Stimulated activated CD4-positive, alpha-beta T cell treated with anti-CD3 and anti-CD28 coated beads, TNF-alpha, amount 100 ng/mL, for 48 hours (primary cell): Measurements from ENCODE around the gene SLC7A10.
A peak's percentile ranks its signal among the peaks of the same experiment; 100 is the strongest.

Source experiments
- DNase-seq, 3 donors: peaks; one replicate each; pipeline ENCODE4 v3.0.0-alpha.2; 2020; ENCODE audit warnings: low read depth in 3 of 3

SLC7A10 gene

DNA sequence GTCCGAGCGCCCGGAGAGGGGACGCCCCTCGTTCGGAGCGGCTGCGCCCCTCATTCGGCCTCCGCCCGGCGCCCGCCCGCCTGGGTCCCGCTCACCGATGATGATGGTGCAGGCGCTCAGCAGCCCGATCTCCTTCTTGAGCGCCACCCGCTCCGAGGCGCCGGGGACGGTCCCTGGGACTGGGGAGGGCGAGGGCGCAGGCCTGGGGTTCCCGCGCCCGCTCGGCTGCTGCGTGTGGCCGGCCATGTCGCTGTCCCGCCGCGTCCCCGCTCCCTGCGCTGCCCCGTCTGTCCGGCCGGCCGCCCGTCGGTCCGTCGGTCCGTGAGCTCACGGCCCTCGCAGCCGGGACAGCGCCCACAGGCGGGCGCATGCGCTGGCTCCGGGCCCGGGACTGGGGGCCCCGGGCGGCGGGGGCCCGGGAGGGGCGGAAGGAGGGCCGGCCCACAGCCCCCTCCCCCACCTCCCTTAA is at the start of gene SLC7A10:
SLC7A10 (minus strand) TSS at position 393 of the 469 bp plus-strand sequence; CDS start at position 246, 147 bp downstream.
- no peak for DNase-seq

DNA sequence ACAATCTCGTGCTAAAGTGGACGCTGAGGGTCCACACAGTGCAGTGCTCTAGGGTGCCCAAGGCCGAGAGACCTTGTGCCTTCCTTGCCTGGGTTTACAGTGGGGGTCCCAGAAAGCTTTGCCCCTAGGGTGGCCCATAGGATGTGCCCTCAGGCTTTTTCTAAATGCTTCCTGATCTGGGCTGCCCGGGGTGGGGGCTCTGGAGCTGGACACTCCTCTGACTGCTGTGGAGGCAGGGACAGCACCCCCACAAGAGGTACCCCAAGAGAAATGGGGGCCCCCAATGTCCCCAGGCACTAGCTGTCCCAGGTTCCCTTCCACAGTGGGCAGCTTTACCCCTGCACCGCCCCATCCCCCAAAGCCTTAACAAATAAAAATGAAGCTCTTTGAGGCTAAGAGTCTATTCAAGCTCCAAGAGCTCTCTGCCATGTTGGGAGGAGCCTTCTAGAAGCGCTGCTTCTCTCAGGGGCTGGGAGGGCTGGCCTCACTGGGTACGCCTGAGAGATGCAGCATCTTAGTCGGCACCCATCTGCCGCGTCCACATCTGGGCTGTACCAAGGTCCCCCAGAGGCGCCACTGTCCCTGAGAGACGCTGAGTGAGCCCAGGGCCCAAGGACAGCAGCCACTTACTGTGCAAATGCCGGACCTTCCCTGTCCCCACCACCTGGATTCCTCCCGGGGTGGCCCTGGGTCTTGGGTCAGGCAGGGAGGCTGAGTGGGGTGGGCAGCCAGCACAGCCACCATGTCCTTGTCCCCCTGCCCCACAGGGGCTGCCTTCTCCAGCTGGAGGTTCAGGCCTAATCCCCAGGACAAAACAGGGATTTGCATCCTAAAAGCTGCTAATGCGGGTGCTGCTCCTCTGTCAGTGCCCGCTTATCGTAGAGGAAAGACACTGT is 49.3 kb upstream of the SLC7A10 start:
- no peak for DNase-seq

DNA sequence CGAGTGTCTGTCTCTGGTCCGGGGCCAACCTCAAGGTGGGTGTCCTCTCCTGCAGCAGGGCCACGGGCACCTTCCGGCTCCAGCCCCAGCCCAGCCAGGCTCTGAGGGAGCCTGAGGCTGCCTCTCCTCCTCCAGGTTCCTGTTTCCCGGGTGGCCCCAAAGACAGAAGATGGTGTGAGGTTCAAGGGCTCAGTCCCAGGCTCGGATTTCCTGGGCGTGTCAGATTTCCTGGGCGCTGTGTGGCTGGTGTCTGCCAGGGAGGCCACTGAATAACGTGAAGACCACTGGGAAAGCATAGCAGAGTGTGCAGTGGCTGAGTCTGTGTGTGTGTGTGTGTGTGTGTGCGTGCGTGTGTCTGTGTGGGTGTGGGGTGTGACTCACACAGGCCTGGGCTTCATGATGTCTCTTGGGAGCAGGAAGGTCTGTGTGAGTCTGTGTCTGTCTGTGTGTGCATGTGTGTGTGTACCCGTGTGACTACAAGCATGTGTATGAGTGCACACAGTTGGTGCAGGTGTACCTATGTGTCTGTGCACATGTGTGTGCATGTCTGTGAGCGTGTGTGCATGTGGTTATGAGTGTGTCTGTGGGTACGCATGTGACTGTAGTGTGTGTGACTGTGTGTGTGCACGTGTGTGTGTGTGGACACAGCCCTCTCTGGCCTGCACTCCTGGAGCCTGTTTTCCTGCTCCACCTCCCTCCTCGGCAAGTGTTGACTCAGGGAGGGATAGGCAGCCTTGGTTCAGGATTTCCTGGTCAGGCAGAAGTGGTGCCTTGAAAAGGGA is 48.4 kb upstream of the SLC7A10 start:
- peak in 2 of 3 donors; percentile 24 to 46 for DNase-seq

DNA sequence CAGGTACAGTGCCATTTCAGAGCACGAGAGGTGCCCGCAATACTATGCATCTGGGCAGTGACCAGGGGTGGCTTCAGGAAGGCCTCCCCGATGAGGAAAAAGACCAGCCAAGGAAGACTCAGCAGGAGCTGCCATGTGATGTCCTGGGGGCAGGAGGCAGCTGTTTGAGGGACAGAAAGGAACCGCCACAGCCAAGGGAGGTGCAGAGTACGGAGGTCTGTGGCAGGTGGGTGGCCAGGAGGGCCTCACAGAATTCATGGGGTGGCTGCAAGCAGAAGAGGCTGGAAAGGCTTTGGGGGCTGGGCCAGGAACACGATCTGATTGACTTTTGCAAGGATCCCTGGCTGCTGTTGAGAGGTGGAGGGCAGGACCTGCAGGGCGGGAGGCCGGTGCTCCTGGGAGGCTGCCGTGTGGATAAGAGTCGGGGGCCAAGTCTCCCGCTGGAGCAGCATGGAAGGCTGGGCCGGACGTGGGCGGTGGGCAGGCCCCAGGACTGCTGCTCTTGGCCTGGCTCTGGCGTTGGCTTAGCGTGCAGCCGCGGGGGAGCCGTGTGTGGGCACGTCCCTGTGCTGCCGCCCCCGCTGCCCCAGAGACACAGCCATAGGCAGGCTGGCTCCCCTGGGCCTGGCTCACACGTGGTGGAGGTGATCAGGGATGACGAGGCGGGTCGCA is 47.6 kb upstream of the SLC7A10 start:
- DNase-seq: no peak

DNA sequence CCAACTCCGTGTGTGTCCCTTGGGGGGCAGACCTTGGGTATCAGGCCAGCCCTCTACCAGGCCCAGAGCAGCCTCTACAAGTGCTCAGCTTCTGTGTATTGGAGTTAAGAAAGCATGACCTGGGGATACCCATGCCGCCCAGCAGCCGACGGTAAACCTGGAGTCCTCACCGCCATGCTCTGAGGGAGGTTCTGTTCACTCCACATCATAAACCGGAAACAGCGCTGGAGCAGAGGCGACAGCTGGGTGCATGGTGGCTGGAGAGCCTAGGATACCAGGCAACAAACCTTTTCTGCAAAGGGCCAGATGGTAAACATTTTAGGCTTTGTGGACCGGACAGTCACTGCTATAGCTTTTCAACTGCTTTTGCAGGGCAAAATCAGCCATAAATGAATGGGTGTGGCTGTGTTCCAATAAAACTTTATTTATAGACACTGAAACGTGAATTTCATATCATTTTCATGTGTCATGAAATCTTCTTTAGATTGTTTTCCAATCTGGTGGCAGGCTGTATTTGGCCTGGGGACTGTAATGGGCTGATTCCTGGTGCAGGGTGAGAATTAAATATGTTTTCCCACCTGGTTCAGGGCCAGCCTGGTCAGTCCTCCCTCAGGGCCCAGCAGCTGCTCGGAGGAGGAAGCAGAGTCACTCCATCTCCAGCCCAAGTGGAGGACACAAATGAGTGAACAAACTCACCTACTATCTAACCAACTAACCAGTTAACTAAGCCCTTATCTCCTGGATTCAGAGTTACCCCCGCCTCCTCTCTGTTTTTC is 45.8 kb upstream of the SLC7A10 start:
- no peak for DNase-seq

DNA sequence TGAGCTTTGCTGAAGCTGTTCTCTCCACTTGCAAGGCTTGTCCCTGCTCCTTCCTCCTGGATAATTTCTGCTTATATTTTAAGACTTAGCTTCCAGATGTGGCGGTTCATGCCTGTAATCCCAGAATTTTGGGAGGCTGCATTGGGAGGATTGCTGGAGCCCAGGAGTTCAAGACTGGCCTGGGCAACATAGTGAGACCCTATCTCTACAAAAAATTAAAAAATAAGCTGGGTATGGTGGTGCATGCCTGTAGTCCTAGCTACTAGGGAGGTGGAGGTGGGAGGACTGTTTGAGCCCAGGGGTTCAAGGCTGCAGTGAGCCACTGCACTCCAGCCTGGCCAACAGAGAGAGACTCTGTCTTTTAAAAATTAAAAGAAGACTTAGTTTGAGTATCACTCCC is 45.1 kb upstream of the SLC7A10 start:
- no peak for DNase-seq

DNA sequence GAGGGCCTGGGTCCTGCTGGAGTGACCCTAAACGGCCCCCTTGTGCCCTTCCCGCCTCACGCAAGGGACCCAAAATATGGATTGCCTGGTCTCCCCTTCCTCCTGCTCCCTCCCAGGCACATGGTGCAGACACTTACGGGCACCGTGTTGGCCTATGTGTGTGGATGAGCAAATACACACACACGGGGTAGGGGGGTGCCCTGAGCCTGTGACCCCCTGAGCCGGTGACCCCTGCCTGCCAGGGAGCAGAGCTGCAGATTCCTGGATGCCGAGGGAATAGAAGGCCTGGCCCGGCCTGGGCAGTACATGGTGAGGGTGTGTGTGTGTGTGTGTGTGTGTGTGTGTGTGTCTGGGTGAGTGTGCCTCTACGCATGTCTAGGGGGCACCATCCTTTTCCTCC is 43.4 kb upstream of the SLC7A10 start:
- no peak for DNase-seq

DNA sequence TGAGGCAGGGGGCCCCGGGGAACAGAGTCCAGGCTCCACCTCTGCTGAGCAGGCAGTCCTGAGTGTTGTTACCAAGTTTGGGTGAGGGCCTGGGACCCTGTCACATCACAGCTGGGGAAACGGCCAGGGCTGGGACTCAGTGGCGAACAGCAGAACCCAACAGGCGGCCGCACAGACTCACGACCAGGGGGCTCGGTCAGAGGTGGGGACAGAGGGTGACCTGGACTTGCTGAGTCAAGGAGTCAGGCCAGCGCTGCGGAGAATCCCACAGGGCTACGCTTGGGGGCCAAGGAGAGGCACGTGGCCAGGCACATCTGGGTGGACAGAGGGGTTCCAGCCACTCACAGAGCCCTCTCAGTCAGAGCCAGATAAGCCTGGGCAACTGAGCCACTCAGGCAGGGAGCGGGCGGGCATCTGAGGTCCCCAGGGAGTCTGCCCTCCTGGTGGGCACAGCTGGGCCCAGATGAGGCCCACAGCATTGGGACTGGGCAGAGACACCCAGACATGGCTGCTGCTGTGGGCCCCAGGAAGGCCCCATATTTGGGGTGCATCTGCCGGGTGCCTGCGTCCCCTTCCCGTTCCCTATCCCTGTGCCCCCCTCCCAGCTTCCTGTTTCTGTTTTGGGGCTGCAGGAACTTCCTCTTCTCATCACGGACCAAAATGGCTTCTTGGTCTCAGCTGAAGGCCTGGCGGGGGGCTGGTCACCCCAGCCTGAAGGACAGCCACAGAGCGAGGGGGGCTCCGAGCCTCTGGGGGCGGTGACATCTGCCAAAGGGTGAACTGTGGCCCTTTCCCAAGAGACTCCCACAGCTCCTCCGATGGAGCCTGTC is 42.7 kb upstream of the SLC7A10 start:
- no peak for DNase-seq

DNA sequence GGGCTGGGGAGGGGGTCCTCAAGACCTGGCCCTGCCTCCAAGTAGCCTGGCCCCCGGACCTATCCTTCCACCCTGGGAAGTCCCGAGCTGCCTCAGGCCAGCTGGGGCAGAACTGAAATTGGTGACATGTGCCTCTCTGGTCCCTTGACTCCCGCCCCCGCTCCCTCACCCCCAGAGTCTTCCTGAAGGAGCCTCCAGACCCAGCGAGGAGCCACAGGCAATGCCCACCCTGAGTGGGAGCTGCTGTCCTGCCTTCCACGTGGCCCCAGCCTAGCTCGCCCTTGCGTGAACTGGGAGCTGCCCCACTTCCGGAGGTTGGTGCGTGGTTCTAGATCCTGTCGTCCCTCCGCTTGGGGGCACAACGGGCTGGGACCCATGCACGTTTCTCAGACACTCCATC is 42.1 kb upstream of the SLC7A10 start:
- no peak for DNase-seq

DNA sequence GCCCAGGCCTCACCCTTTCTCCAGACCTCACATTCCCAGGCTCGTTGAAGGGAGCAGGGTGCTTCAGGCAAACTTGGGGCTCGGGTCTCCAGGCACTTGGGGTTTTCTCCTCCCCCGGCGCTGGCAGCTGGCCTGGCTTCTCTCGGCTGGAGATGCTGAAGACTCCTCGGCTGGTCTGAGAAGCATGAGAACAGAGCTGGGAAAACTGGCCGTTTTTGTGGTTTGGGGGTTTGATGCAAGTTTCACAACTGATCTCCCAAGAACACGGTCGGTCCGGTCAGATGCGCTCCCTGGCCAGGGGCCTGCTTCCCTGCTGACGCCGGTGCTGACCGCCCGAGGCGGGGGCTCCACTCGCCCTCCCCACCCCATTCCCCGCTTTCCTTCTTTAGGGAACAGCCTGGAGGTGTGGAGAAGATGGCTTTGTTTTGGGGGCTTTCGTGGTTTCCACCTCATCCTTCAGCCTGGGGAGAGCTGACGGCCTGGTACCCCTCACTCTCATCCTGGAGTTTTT is 41.4 kb upstream of the SLC7A10 start:
- DNase-seq: no peak

DNA sequence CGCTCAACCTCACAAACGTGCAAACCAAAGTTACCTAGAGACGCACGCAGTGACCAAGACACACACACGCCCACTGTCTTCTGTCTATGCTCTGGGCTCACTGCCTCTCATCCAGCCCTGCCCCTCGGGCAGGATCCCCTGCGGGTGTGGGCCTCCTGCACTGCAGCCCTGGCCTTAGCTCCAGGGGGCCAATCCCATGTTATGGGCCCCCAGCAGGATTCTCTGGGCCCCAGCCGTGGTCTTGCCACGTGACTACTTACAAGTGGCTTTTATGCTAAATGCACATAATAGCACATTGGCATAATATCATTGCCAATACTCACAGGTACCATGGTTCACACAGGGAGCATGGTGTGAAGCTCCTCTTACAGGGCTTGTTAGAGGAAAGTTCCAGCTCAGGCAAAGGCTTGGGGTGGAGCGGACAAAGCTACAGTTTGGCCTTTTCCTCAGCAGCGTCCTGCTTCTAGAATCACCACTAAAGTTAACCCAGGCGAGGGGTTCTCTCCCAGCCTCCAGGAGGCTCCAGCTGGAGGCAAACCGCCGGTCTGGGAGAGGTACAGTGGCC is 39.3 kb upstream of the SLC7A10 start:
- no peak for DNase-seq

DNA sequence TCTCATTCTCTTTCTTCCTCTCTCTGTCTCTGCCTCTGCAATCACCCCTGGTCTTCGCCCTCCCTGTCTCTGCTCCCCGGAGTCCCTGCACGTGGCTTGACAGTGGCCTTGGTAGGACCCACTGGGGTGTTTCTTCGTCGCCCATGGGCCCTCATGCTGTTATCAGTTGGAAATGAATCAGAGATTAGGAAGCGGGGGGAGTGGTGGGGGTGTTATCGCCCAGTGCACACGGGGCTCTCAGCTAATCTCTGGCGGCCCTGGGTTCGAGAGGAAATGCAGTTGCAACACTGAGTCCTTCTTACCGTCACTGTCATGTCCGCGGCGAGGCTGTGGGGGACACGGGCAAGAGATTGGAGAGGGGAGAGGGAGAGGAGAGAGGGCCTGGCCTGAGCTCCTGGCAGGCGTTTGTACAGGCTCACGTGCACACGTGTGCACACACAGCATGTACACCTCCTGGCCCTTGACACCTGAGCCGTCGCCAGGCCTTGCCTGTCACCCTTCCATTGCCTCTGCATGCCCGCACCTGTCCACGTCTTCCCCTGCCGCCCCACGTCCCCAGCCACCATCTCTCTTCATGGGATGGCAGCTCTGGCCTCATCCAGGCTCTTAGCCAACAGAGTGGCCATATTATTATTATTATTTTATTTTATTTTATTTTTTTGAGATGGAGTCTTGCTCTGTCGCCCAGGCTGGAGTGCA is 37.8 kb upstream of the SLC7A10 start:
- DNase-seq: no peak

DNA sequence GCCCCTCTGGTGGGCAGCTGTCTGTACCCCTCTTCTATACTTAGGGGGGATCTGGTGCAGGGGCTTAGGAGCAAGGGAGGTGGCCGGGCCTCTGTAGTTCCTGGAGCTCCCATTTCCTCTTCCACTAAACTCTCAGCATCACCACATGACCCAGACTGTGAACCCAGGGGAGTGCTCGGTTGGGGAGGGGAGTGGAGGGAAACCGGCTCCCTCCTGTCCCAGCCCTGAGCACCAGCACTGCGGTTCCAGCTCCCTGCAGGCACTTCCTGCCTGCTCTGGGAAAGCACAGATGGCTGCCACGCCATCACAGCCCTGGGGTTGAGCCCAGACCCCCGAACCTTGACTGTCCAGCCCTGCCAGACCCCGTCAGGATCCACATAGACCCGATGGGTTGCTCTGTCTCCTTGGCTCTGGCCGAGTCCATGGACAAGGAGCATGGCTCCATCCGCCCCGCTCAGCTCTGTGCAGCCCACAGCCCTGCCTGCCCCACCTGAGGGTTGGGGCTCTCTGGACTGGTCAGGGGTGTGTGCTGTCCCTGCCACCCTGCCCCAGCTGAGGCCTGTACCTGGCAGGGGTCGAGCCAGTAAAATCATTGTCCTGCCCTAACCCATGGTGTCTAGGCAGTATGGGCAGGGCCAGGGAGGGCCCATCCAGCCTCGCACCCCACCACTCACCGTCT is 36.0 kb upstream of the SLC7A10 start:
- DNase-seq: no peak

DNA sequence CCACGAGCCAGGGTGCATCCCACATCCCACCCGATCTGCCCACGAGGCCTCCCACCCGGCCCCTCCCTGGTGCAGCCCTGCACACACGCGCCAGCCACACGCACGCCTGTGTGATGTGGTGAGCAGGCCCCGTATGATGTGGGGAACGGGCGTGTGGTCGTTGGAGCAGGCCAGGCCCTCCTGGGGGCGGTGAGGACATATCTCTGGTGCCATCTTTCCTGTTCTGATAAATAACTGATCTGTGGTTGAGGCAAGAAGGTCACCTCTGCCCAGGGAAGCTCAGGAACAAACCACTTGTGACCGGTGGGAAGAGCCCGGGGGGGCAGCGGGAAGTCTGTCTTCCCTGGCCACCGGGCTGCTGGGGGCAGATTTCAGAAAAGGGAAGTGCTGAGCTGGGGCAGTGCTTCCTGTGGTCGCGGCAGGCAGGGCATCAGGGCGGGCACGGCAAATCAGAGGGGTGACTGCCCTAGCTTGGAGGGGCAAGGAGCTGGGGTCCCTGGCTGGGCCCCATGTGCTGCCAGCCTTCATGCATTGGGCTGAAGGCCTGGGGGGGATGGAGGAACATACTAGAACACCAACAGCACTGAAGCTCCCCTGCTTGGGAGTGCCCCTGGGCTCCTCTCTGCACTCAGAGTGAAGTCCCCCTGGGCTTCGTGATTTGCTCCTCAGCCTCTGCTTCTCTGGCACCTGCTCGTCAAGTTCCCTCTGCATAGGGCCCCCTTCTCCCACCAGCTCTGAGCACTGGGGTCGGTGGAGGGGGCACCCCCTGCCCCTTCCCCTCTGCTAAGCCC is 35.2 kb upstream of the SLC7A10 start:
- no peak for DNase-seq

DNA sequence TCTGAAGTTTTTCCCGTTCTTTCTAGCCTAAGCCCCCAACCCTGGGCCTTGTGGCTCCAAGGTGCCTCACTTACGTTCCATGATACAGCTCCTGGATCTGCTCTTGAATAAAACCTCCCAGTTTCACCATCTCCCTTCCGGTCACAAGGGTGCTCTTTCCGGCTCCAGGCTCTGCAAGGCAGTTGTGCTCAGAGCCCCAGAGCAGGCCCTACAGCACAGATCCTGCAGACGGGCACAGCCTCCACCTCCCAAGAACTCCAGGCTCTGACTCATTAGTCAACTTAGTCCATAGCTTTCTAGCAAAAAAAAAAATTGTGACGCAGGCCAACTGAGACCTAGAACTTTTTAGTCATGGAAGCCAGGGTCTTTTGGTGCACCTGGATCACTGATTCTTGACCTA is 33.9 kb upstream of the SLC7A10 start:
- no peak for DNase-seq

DNA sequence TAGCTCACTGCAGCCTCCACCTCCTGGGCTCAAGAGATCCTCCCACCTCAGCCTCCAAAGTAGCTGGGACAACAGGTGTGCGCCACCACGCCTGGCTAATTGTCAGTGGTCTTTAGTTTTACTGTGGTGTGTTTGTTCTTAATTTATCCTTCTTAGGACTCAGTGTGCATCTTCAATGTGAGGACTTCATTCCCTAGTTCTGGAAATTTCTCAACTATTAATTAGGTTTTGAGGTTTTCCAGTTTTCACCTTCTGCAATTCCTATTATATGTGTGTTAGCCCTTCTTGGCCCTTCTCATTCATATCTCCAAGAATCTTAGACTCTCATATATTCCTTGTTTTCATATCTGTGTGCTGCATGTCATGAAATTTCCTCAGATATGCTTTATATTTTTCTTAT is 32.2 kb upstream of the SLC7A10 start:
- DNase-seq: no peak

DNA sequence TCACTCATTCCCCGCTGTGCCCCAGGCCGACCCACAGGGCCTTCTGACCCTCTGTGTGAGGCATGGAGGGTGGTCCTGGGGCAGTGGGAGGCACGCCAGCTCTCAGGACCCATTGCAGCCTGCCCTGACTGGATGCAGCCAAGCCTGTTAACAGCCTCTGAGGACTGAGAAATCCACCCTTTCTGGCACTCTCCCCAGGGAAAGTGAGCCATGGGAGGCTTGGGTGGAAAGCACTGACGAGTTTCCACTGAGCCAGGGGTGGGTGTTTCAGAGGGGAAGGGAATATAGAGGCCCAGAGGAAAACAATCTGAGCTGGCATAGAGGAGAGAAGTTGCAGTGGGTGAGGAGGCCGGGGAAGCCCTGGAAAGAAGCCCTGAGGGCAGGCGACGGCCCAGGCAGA is 30.6 kb upstream of the SLC7A10 start:
- DNase-seq: no peak

DNA sequence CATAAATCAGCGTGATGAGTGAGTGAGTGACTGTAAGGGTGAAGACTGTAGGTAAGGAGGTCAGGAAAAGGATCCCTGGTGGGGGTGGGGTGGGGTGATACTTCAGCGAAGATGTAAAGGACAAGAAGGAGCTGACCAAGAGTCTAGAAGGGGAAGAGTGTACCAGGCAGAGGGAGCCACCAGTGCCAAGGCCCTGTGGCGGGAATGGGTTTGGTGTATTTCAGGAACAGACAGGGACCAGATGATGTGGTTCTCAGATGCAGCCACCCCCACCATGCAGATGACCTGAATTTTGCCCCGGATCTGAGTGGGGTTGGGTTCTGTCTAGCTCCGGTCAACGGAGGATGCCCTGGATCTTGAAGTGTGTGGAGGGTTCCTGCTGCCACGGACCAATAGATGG is 30.1 kb upstream of the SLC7A10 start:
- DNase-seq: no peak
